HepG2 (cell line): ENCODE measurements around the gene FMC1. TPM values are rescaled to one million over a fixed set of nuclear protein-coding genes. Genes with fewer than 3 reads are reported as not detected.

ENCODE experiments used
- ATF1 ChIP-seq: IDR thresholded peaks from 2 replicates; pipeline ENCODE4 v1.6.1; 2016; ENCODE audit warnings: mild to moderate bottlenecking, control low read depth
- CAMTA2 ChIP-seq: sonication (generic); formaldehyde crosslinking; IDR thresholded peaks from 2 replicates; pipeline ENCODE4 v1.4.0; 2020; ENCODE audit warnings: mild to moderate bottlenecking, missing genetic modification reagents, borderline replicate concordance
- CHCHD3 ChIP-seq: sonication (generic); formaldehyde crosslinking; IDR thresholded peaks from 2 replicates; pipeline ENCODE4 v1.8.0; 2022; ENCODE audit warnings: mild to moderate bottlenecking, missing genetic modification reagents, moderate library complexity
- FLYWCH1 ChIP-seq: sonication (generic); formaldehyde crosslinking; IDR thresholded peaks from 2 replicates; pipeline ENCODE4 v1.8.1; 2023; ENCODE audit warnings: mild to moderate bottlenecking, missing genetic modification reagents
- GABPB1 ChIP-seq: IDR thresholded peaks from 2 replicates; pipeline ENCODE4 v1.6.1; 2016; ENCODE audit warnings: mild to moderate bottlenecking, missing genetic modification reagents, moderate library complexity, missing compliant biosample characterization
- JUN ChIP-seq: sonication (generic); formaldehyde crosslinking; IDR thresholded peaks from 2 replicates; pipeline ENCODE4 v1.4.0; 2020; ENCODE audit warnings: mild to moderate bottlenecking, missing genetic modification reagents
- MED1 ChIP-seq: sonication (generic); formaldehyde crosslinking; IDR thresholded peaks from 2 replicates; pipeline ENCODE4 v1.4.0; 2020; ENCODE audit warnings: missing genetic modification reagents
- MTF2 ChIP-seq: sonication (generic); formaldehyde crosslinking; IDR thresholded peaks from 2 replicates; pipeline ENCODE4 v1.5.0; 2020; ENCODE audit warnings: missing genetic modification reagents, borderline replicate concordance
- NCOA2 ChIP-seq: sonication (generic); formaldehyde crosslinking; IDR thresholded peaks from 2 replicates; pipeline ENCODE4 v1.8.0; 2022; ENCODE audit warnings: inconsistent platforms
- NCOA5 ChIP-seq: sonication (generic); formaldehyde crosslinking; IDR thresholded peaks from 2 replicates; pipeline ENCODE4 v1.4.0; 2020; ENCODE audit warnings: missing genetic modification reagents
- NR0B2 ChIP-seq: sonication (generic); formaldehyde crosslinking; IDR thresholded peaks from 2 replicates; pipeline ENCODE4 v1.4.0; 2020; ENCODE audit warnings: mild to moderate bottlenecking, missing genetic modification reagents
- PHF5A ChIP-seq: IDR thresholded peaks from one replicate; pipeline ENCODE4 v1.6.1; 2018; ENCODE audit warnings: low read depth, missing genetic modification reagents; ENCODE audit not compliant: unreplicated experiment
- PLRG1 ChIP-seq: fragments of 450-650 bp; conservative IDR thresholded peaks from 2 replicates; pipeline ENCODE4 v1.6.1; 2016
- SPEN ChIP-seq: sonication (generic); formaldehyde crosslinking; IDR thresholded peaks from 2 replicates; pipeline ENCODE4 v1.5.1; 2020; ENCODE audit warnings: low read depth, mild to moderate bottlenecking, missing genetic modification reagents
- SYNCRIP ChIP-seq: fragments of 200-400 bp; formaldehyde crosslinking; IDR thresholded peaks from 2 replicates; pipeline ENCODE4 v1.6.1; 2018; ENCODE audit warnings: mild to moderate bottlenecking, low read depth, low read length; ENCODE audit not compliant: insufficient read depth
- ZC3H4 ChIP-seq: sonication (generic); formaldehyde crosslinking; IDR thresholded peaks from 2 replicates; pipeline ENCODE4 v1.4.0; 2020; ENCODE audit warnings: missing genetic modification reagents, borderline replicate concordance
- ZKSCAN1 ChIP-seq: fragments of 150-350 bp; IDR thresholded peaks from 2 replicates; pipeline ENCODE4 v1.6.1; 2014; ENCODE audit warnings: low read length
- ZXDC ChIP-seq: sonication (generic); formaldehyde crosslinking; IDR thresholded peaks from 2 replicates; pipeline ENCODE4 v1.5.0; 2020; ENCODE audit warnings: mild to moderate bottlenecking, missing genetic modification reagents
- polyA plus RNA-seq, 8 experiments: library from polyadenylated mRNA; depleted of rRNA in 3 of 8; stranded (reverse) in 7 of 8; unstranded in 1 of 8; fragments of >200 nt; fragmentation: Illumina TruSeq in 4 of 8; extraction: Trizol in 4 of 8; gene quantifications; 2 replicates each; pipeline versions ENCODE4 v1.2.1 to v1.2.3, GENCODE V29; 2011 to 2016; ENCODE audit warnings: low read depth in 4 of 8, missing spikeins in 1 of 8, mixed read lengths in 1 of 8; ENCODE audit not compliant: insufficient read depth in 1 of 8
- total RNA-seq, 5 experiments: library from RNA; depleted of rRNA; stranded (reverse); fragments of >200 nt; fragmentation: Illumina TruSeq; extraction: Trizol; gene quantifications; 2 replicates each; pipeline ENCODE4 v1.2.3, GENCODE V29; 2016; ENCODE audit warnings: low read depth in 1 of 5
- TF ChIP-seq, protein P1 (sequence below): sonication (generic); formaldehyde crosslinking; IDR thresholded peaks from 2 replicates; pipeline ENCODE4 v1.8.0; 2022; ENCODE audit warnings: mild to moderate bottlenecking, missing genetic modification reagents, moderate library complexity
- TF ChIP-seq, protein P2 (sequence below): conservative IDR thresholded peaks from 2 replicates; pipeline ENCODE4 v1.6.1; 2018; ENCODE audit warnings: missing genetic modification reagents
- TF ChIP-seq, protein P3 (sequence below): sonication (generic); formaldehyde crosslinking; IDR thresholded peaks from 2 replicates; pipeline ENCODE4 v1.9.0; 2021; ENCODE audit warnings: missing genetic modification reagents, mild to moderate bottlenecking, borderline replicate concordance
- TF ChIP-seq, protein P4 (sequence below): sonication (generic); formaldehyde crosslinking; IDR thresholded peaks from 2 replicates; pipeline ENCODE4 v1.4.0; 2020; ENCODE audit warnings: mild to moderate bottlenecking, missing genetic modification reagents

Gene FMC1
- total and polyA plus RNA-seq, 2 of the 13 experiments (the other 11 are each of a cell fraction or from before 2014, with no cell fraction given): 39.2 to 50.7 TPM

DNA sequence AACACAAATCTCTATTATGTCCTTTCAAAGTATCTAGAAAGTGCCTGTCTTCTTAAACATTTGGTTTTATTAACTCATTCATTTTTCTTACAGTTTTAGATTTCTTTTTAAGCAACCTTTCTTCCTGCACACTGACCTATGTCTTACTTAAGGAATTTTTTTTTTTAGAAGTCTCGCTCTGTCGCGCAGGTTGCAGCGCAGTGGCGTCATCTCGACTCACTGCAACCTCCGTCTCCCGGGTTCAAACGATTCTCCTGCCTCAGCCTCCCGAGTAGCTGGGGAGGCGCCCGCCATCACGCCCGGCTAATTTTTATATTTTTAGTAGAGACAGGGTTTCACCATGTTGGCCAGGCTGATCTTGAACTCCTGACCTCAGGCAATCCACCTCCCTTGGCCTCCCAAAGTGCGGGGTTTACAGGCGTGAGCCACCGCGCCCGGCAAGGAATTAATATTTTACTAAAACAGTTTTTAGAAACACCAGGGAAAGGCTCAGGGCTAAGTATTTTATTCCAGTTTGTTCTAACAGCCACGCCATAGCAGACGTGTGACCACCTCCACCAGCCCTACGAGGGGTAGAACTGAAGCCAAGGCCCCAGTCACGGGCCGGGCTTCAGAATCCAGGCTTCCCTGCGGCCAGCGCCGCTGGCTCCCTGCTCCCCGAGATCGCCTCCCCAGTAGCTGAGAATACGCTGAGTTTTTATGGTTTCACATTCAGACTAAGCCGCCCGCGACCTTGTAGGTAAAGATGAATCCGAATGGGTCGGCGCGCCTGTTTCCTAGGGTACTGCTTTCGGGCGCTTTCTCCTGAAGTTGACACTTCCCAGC, 17.6 kb downstream of the FMC1 start (continued):
- TF ChIP-seq SPEN (no peak), PHF5A (CRISPR knock-in tag) (no peak), ZXDC (CRISPR knock-in tag) (no peak), JUN (CRISPR knock-in tag) (no peak), FLYWCH1 (CRISPR knock-in tag) (no peak), CHCHD3 (CRISPR knock-in tag) (no peak), PLRG1 (no peak), SYNCRIP (no peak), NR0B2 (CRISPR knock-in tag) (no peak), ATF1 (CRISPR knock-in tag) (no peak), NCOA5 (CRISPR knock-in tag) (no peak), ZC3H4 (CRISPR knock-in tag) (peak; percentile 44), MTF2 (CRISPR knock-in tag) (no peak), ZKSCAN1 (no peak), NCOA2 (no peak), CAMTA2 (CRISPR knock-in tag) (no peak), GABPB1 (no peak), MED1 (no peak)
- TF ChIP-seq, protein P1, sequence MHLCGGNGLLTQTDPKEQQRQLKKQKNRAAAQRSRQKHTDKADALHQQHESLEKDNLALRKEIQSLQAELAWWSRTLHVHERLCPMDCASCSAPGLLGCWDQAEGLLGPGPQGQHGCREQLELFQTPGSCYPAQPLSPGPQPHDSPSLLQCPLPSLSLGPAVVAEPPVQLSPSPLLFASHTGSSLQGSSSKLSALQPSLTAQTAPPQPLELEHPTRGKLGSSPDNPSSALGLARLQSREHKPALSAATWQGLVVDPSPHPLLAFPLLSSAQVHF: no peak
- TF ChIP-seq, protein P2, sequence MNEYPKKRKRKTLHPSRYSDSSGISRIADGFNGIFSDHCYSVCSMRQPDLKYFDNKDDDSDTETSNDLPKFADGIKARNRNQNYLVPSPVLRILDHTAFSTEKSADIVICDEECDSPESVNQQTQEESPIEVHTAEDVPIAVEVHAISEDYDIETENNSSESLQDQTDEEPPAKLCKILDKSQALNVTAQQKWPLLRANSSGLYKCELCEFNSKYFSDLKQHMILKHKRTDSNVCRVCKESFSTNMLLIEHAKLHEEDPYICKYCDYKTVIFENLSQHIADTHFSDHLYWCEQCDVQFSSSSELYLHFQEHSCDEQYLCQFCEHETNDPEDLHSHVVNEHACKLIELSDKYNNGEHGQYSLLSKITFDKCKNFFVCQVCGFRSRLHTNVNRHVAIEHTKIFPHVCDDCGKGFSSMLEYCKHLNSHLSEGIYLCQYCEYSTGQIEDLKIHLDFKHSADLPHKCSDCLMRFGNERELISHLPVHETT (CRISPR knock-in tag): no peak
- TF ChIP-seq, protein P3, sequence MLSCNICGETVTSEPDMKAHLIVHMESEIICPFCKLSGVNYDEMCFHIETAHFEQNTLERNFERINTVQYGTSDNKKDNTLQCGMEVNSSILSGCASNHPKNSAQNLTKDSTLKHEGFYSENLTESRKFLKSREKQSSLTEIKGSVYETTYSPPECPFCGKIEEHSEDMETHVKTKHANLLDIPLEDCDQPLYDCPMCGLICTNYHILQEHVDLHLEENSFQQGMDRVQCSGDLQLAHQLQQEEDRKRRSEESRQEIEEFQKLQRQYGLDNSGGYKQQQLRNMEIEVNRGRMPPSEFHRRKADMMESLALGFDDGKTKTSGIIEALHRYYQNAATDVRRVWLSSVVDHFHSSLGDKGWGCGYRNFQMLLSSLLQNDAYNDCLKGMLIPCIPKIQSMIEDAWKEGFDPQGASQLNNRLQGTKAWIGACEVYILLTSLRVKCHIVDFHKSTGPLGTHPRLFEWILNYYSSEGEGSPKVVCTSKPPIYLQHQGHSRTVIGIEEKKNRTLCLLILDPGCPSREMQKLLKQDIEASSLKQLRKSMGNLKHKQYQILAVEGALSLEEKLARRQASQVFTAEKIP (CRISPR knock-in tag): no peak
- TF ChIP-seq, protein P4, sequence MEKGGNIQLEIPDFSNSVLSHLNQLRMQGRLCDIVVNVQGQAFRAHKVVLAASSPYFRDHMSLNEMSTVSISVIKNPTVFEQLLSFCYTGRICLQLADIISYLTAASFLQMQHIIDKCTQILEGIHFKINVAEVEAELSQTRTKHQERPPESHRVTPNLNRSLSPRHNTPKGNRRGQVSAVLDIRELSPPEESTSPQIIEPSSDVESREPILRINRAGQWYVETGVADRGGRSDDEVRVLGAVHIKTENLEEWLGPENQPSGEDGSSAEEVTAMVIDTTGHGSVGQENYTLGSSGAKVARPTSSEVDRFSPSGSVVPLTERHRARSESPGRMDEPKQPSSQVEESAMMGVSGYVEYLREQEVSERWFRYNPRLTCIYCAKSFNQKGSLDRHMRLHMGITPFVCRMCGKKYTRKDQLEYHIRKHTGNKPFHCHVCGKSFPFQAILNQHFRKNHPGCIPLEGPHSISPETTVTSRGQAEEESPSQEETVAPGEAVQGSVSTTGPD (CRISPR knock-in tag): no peak
